Colonic mucosa (tissue), 4 donors: Measurements from ENCODE around the gene OR2V2. TPM values are rescaled to one million over a fixed set of nuclear protein-coding genes. Genes with fewer than 3 reads are reported as not detected.
"Not testable (repeated sequence)": the region's sequence is repeated elsewhere in the genome, so short reads cannot be mapped to it uniquely, and the experiment has no call there.

Experiments used
- DNase-seq: peaks from one replicate; pipeline ENCODE4 v3.0.0-alpha.2; 2020
- H3K27ac ChIP-seq: fragments of 200-600 bp; one replicate; pipeline ENCODE4 v1.8.0; 2021
- H3K27me3 ChIP-seq: fragments of 200-600 bp; one replicate; pipeline ENCODE4 v1.8.0; 2021
- H3K36me3 ChIP-seq: fragments of 200-600 bp; one replicate; pipeline ENCODE4 v1.8.0; 2021
- H3K4me1 ChIP-seq: fragments of 200-600 bp; one replicate; pipeline ENCODE4 v1.8.0; 2021; ENCODE audit warnings: mild to moderate bottlenecking
- H3K4me3 ChIP-seq: fragments of 200-600 bp; one replicate; pipeline ENCODE4 v1.8.0; 2021
- H3K9ac ChIP-seq, 2 donors: one replicate each; pipeline ENCODE4 v1.7.0; 2013; ENCODE audit warnings: control low read depth in 2 of 2, low read depth in 2 of 2, low read length in 2 of 2
- H3K9me3 ChIP-seq: fragments of 200-600 bp; one replicate; pipeline ENCODE4 v1.8.0; 2021
- intact Hi-C: fragments of 100-400 bp; cut with DNase I; formaldehyde crosslinking; loops from one replicate; pipeline ENCODE4 v1.14.1; 2022
- total RNA-seq, 2 donors: library from RNA; stranded (reverse); fragmentation: NEBNext Ultra II Directional in 1 of 2; extraction: Animal tissue kit (Norgen Biotek cat#: 25700) in 1 of 2; gene quantifications; one replicate each; pipeline ENCODE4 v1.2.1, GENCODE V29; 2021
- TF ChIP-seq, protein P1 (sequence below): fragments of 200-600 bp; IDR thresholded peaks from one replicate; pipeline ENCODE4 v1.8.0; 2022; ENCODE audit warnings: antibody characterized with exemption, mild to moderate bottlenecking
- donor health status: healthy.
- donor health status: DM: no; HTN: no; CAD: no.
- donor health status: DM: no; HTN: no; CAD: no.

Gene OR2V2
- total RNA-seq, 2 donors from 2014 or later = not detected

DNA sequence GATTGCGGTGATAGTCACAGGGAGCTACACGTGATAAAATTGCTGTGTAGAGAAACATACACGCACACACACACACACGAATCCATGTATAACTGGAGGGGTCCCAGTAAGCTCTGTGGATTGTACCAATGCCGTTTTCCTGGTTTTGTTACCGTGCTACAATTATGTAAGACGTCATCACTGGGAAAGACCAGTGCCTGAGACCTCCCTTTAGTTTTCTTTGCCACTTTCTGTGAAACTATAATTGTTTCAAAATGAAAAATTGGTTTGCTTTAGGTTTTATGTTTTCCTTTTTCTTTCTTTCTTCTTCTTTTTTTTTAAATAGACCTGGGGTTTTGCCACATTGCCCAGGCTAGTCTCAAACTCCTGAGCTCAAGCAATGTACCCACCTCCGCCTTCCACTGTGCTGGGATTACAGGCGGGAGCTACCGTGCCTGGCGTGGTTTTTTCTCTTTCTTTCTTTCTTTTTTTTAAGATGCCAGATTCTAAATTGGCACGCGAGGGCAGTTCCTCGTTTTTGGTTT is 21.3 kb downstream of the OR2V2 start:
- no peak for DNase-seq
- Histone ChIP-seq H3K36me3 (no peaks in the 10 kb centered on the region), H3K4me1 (peaks cover 3% of the 10 kb centered on the region), H3K27ac (no peak overlapping the region), H3K9me3 (no peaks in the 10 kb centered on the region), H3K9ac (no peak overlapping the region), H3K4me3 (no peak overlapping the region), H3K27me3 (peaks cover 51% of the 10 kb centered on the region)
- intact Hi-C loops = loop anchor here (10.0 kb wide), 1 partner anchor 384 kb away; no protein-coding TSS in a partner anchor
- TF ChIP-seq, protein P1, sequence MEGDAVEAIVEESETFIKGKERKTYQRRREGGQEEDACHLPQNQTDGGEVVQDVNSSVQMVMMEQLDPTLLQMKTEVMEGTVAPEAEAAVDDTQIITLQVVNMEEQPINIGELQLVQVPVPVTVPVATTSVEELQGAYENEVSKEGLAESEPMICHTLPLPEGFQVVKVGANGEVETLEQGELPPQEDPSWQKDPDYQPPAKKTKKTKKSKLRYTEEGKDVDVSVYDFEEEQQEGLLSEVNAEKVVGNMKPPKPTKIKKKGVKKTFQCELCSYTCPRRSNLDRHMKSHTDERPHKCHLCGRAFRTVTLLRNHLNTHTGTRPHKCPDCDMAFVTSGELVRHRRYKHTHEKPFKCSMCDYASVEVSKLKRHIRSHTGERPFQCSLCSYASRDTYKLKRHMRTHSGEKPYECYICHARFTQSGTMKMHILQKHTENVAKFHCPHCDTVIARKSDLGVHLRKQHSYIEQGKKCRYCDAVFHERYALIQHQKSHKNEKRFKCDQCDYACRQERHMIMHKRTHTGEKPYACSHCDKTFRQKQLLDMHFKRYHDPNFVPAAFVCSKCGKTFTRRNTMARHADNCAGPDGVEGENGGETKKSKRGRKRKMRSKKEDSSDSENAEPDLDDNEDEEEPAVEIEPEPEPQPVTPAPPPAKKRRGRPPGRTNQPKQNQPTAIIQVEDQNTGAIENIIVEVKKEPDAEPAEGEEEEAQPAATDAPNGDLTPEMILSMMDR = no peak

- Histone ChIP-seq H3K4me3 (peak overlapping the region; percentile 6), H3K27me3 (peaks cover 61% of the 10 kb centered on the region)
- H3K9ac ChIP-seq, H3K9me3 ChIP-seq, H3K36me3 ChIP-seq, H3K27ac ChIP-seq, H3K4me1 ChIP-seq: not testable (repeated sequence)
- intact Hi-C loops = loop anchor here (10.0 kb wide), 1 partner anchor 385 kb away; no protein-coding TSS in a partner anchor
- DNase-seq = peak; percentile 45
Observed at GRCh38 chr5:181169459-181170236, 22.3 kb downstream of the OR2V2 start.

DNA sequence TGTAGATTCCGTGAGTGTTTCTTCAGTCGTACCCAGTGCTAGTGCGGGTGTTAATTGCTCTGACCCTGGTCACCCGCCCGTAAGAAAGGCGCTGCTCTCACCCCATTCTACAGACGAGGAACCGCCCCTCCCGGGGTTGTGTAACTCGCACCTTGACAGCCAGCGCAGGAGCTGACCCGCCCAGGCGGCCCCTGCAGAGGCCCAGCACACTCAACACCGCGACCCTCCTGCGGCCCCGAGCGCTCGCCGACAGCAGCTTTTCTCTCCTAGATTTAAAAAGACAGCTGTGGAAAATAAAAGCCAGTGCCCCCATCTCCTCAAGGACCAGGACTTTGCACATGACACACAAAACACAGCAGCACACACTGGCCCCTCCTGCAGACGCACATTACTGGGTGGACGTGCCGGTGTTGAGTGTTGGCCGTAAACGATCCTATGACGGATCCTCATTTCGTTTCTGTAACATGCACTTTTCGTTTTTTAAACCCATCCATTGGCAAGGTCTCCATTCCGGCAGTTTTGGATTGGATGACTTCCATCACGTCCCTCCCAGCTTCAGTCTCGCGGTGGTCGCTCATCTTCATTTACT is 22.9 kb downstream of the OR2V2 start:
- peak overlapping the region; percentile 6 for H3K4me3 ChIP-seq
- H3K9me3 ChIP-seq = no peaks in the 10 kb centered on the region
- DNase-seq = peak; percentile 45
- peaks cover 3% of the 10 kb centered on the region for H3K4me1 ChIP-seq
- TF ChIP-seq, protein P1 = no peak
- no peak overlapping the region for H3K9ac ChIP-seq
- no peaks in the 10 kb centered on the region for H3K36me3 ChIP-seq
- intact Hi-C loops = no loop called here
- H3K27ac ChIP-seq = no peak overlapping the region
- H3K27me3 ChIP-seq = peaks cover 61% of the 10 kb centered on the region

- Histone ChIP-seq H3K9me3 (no peaks in the 10 kb centered on the region), H3K4me1 (peaks cover 3% of the 10 kb centered on the region), H3K4me3 (no peak overlapping the region), H3K36me3 (no peaks in the 10 kb centered on the region), H3K9ac (no peak overlapping the region), H3K27me3 (peaks cover 59% of the 10 kb centered on the region), H3K27ac (no peak overlapping the region)
- TF ChIP-seq, protein P1 = no peak
- DNase-seq = no peak
- intact Hi-C loops = no loop called here
Observed at GRCh38 chr5:181170996-181171395, 23.6 kb downstream of the OR2V2 start.

GRCh38 chr5:181171782-181172181 is 24.4 kb downstream of the OR2V2 start:
- TF ChIP-seq, protein P1 = no peak
- H3K4me3 ChIP-seq = no peak overlapping the region
- H3K36me3 ChIP-seq = no peaks in the 10 kb centered on the region
- H3K9me3 ChIP-seq = no peaks in the 10 kb centered on the region
- H3K27me3 ChIP-seq = peaks cover 51% of the 10 kb centered on the region
- intact Hi-C loops = no loop called here
- peaks cover 3% of the 10 kb centered on the region for H3K4me1 ChIP-seq
- no peak for DNase-seq
- H3K9ac ChIP-seq = no peak overlapping the region
- H3K27ac ChIP-seq = no peak overlapping the region

GRCh38 chr5:181173027-181173419 is 25.6 kb downstream of the OR2V2 start:
- H3K4me3 ChIP-seq = no peak overlapping the region
- H3K9ac ChIP-seq = no peak overlapping the region
- H3K9me3 ChIP-seq = no peaks in the 10 kb centered on the region
- peaks cover 47% of the 10 kb centered on the region for H3K27me3 ChIP-seq
- no peak overlapping the region for H3K27ac ChIP-seq
- intact Hi-C loops = no loop called here
- no peaks in the 10 kb centered on the region for H3K36me3 ChIP-seq
- H3K4me1 ChIP-seq = peaks cover 3% of the 10 kb centered on the region
- DNase-seq = no peak
- TF ChIP-seq, protein P1 = no peak
